ACHN (cell line): ENCODE results near the gene IWS1.
"Not testable (repeated sequence)": the region's sequence is repeated elsewhere in the genome, so short reads cannot be mapped to it uniquely, and the experiment has no call there.

ENCODE experiments used
- DNase-seq: peaks from one replicate; pipeline ENCODE4 v3.0.0-alpha.2; 2015
- in situ Hi-C: cut with HindIII; loops from 2 replicates; pipeline ENCODE4 v1.10.0; 2017; ENCODE audit warnings: low sequenced_read_pairs, low pct_ligation_motif_present, low pct_unique_long_range_greater_than_20kb

Gene IWS1

GRCh38 chr2:127535918-127536317, 9.6 kb upstream of the IWS1 start:
- no peak for DNase-seq
- in situ Hi-C loops: no loop called here

DNA sequence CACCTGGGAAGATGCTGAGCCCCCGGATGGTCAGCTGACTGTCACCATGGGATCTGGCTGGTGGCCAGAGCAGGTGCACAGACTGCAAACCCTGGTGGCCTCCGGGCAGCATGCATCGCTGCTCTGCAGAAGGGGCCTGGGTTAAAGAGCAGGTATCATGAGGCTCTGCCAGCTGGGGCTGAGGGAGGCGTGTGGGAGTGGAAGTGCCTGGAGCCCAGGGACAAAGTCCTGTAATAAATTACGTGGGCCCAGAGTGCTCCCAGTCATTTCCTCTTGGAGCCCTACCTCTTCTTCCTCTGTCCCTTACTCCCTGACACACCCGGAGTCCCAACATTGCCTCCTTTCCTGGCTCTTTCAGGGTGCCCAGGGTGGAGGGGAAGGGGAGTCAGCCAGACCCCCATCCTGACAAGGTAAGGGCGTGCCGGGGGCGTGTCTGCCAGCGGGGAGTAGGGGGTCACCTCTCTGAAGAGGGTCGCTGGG, 9.2 kb upstream of the IWS1 start, which contains the start of gene MYO7B:
Gene MYO7B (plus strand): TSS at position 262 of the 480 bp plus-strand sequence. CDS start 24,040 bp downstream, outside the sequence.
- no peak for DNase-seq
- in situ Hi-C loops: no loop called here

DNA sequence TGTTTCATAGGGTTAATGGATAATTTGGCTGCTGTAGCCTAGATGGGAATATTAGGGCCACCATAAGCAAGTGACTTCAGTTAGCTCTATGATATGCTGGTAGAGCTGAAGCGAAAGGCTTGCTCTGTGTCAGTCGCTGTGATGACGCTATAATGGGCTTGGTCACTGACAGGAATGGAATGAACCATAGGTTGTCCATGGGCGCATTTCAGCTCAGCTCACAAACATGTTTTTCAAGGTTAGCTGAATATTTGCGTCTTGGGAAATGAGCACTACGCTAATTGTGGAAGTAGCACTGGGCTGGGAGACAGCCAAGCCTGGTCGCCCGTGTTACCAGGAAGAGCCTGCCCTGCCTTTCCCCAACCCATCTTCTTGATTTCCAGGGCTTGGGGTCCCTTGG, 6.0 kb upstream of the IWS1 start:
- DNase-seq: no peak
- in situ Hi-C loops: no loop called here

DNA sequence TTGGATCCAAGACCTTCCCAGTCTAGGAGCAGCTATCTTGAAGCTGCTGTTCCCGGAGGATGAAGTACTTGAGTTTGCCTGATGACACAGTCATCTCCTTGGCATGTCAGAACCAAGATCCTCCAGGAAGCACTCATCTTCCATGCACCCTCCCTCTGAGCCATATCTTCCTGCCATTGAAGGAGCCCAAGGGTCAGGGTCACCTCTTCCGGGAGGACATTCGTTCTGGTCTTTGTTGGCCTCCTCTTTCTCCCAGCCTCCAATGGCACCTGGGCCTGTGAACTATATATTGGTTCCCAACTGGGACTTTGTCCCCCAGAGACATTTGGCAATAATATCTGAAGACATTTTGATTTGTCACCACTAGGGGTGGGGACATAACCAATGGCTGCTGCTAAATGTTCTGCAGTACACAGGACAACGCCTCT, 4.9 kb upstream of the IWS1 start:
- DNase-seq: peak; percentile 15
- in situ Hi-C loops: no loop called here

DNA sequence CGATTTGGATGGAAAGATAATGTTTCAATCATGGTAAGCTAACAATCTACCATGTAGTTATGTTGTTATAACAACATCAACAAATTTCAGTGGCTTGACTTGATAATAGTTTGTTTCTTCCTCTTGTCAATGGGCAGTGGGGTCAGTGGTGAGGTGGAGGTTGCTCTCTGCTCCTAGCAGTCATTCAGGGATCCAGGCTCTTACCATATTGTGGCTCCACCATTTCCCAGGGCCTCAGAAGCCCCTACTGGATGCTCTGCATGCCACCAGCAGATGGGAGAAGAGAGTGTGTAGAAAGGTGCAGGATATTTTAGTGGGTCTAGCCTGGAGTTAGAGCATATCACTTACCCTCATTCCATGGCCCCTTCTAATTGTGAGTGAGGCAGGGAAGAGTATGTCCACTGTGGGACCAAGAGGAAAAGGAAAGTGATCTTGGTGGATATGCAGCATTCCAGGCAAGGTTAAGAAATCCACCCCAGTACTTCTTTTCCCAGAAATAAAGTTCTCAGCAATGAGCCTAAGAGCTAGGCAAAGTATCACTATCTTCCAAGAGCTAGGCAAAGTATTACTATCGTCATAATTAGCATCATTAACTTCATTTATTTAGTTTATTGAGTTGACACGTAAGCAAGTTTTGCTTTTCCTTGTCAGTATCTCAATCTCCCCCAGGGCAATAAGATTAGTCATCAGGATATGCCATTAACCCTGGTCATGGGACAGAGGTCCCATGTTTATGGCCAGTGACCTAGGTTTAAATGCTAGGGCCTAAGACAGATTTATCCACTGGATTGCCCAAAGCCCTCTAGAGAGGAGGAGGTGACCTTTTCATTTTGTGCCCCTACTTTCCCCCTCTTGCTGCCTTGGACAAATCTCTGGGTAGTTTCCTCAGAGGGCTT, 4.2 kb upstream of the IWS1 start:
- DNase-seq: no peak
- in situ Hi-C loops: no loop called here

DNA sequence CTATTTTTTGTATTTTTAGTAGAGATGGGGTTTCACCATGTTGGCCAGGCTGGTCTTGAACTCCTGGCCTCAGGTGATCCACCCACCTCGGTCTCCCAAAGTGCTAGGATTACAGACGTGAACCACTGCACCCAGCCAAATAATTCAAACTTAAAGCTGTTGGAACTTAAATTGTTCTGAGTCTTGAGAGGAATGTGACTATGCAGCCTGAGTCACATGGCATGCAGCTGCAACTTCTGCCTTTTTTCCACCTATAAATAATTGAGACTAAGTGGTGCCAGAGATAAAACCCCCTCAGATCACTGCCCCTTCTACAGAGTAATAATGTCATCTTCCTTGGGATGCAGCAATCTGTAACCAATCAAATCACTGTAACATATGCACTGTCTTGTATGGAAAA, 3.1 kb upstream of the IWS1 start:
- in situ Hi-C loops, DNase-seq: not testable (repeated sequence)

GRCh38 chr2:127528487-127528886, 2.2 kb upstream of the IWS1 start:
- no peak for DNase-seq
- in situ Hi-C loops: no loop called here

DNA sequence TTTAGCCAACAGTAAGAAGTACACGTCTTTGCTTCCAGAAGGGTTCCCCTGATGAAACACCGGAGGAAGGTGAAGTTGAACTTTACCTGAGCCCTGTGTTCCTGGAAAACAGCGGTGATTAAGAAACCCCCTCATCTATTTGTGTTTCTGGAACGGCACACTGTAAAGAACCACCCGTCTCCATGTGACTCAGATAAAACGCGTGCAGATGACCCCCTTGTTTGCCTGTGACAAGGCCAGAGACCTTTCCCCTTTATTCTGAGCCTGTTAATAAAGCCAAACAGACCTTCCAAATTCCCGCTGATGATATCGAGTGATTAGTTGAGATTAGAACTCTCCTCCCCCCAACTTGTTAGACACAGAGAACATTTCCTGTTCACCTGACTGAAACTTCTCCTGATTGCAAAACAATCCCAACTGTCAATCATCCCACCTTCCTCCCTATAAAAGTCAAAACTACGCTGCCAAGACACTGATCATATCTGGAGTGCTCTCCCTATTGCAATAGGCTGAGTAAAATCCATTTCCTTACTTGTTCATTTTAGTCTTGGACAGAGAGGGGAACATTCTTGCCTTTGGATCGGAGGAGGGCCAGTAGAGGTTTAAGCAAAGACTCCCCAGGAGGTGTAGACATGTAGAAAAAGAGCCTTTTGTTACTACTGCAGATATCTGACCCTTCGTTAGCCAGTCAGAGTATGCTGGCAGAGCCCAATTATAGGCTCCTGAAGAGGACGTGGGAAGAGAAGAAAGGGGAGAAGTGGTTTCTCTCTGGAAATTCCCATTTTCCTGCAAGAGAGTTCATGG, 914 bp upstream of the IWS1 start:
- in situ Hi-C loops: no loop called here
- DNase-seq: peak; percentile 6

DNA sequence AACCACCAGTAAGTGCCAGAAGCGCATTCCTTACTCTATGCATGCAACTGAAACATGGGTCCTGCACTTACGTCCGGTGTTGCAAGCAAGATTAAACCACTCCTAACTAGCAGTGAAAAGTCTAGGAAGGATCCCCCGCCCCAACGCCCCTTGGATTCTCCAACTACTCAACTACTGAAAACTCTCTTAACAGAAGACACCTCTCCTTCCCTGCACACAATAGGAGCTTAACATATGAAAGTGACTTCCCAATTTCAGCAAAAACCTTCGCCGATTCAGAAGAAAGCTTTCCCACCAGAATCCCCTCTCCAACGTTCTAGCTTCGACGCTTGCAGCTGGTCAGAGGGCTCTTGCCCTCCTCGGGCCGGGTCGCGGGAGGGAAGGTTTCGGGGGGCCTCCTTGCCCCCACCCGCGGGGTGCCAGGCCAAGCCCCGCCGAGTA, 578 bp downstream of the IWS1 start:
- in situ Hi-C loops: no loop called here
- DNase-seq: peak; percentile 67

DNA sequence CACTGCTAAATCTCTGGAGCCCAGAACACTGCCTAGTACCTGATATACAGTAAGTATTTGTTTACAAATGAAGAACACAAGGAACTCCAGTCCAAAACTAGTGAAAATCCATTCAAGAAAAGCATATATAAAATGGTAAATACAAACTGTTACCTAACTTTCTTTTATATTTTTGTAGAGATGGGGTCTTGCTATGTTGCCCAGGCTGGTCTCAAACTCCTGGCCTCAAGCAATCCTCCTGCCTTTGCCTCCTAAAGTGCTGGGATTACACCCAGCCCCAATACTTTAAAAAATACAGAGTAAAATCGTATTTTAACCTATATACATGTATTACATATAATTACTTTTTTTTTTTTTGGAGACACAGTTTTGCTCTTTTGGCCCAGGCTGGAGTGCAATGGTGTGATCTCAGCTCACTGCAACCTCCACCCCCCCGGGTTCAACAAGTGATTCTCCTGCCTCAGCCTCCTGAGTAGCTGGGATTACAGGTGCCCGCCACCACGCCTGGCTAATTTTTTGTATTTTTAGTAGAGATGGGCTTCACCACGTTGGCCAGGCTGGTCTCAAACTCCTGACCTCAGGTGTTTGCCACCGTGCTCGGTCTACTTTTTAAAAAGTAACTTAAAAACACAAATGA, 2.0 kb downstream of the IWS1 start:
- in situ Hi-C loops, DNase-seq: not testable (repeated sequence)

- in situ Hi-C loops: no loop called here
These were observed 2.9 kb downstream of the IWS1 start for GRCh38 chr2:127523269-127523939.

DNA sequence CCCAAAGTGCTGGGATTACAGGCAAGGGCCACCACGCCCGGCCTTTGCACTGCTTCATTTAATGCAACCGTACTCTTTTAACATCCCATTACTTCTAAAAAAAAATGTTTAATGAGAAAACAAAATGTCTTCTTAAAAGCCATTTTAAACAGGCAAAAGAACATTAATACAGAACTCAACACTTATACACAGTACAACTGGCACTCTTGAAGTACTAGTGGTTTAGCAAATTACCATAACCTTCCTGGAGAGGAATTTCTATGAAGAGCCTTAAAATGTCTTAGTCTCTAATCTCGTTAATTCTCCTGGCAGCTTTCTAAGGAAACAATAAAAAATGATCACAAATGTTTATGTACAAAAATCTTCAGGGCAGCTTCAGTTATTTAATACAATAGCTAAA, 5.9 kb downstream of the IWS1 start:
- no peak for DNase-seq
- in situ Hi-C loops: no loop called here

More at GRCh38 chr2:127523269-127523939, 2.9 kb downstream of the IWS1 start:
- DNase-seq: no peak

DNA sequence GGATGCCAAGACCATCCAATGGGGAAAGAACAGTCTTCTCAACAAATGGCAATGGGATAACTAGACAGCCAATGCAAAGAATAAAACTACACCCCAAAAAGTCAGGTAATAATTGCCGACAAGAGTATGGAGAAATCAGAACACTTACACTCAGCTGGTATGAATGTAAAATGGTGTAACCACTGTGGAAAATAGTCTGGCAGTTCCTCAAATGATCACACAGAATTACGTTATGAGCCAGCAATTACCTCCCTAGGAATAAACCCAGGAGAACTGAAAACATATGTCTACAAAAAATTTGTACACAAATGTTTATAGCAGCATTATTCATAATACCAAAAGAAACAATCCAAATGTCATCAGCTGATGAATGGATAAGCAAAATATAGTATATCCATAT, 8.8 kb downstream of the IWS1 start:
- in situ Hi-C loops: no loop called here

DNA sequence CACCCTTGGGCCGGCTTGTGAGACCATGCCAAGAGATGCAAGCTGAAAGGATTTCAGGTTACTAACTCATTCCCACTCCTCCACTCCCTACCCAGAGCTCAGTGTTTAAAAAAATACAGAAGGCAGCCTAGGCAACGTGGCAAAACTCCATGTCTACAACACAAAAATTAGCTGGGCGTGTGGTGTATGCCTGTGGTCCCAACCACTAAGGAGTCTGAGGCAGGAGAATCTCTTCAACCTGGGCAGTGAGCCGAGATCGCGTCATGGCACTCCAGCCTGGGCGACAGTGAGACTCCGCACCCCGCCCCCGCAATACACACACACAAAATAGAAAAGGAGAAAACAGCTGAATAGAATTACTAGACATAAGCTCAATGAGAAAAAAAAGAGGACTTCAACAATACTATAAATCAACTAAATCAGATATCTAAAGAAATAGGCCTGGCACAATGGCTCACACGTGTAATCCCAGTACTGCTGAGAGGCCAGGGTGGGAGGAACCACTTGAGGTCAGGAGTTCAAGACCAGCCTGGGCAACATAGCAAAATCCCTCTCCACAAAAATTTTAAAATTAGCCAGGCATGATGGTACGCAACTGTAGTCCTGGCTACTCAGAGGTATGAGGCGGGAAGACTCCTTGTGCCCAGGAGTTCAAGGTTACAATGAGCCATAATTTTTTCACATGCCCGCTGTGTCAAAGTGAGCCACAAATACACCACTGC, 10.1 kb downstream of the IWS1 start:
- in situ Hi-C loops: no loop called here
- no peak for DNase-seq

More for the DNA sequence above, 8.8 kb downstream of the IWS1 start:
- DNase-seq: no peak

DNA sequence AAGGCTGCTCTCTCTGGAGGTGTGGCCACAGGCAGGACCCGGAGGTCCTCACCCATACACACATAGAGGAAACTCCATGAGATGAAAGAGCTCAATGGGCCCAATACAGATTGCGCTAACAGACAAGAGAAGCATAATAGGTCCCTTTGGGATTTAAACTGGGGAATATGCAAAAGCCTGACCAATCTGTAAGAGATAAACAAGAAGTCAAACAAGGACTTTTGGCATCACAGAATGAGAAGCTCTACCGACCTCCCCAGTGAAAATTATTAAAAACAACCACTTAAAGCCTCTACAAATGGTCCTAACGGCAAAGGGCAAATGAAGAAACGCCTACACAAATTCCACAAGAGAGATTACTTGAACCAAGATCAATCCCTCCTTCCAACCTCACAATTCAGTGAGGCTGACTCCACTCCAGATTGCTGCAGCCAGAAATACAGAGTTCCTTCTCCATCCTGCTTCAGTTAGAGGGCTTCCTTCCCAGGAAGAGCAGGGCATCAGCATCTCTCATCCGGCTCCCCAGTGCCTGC, 10.8 kb downstream of the IWS1 start:
- DNase-seq: no peak
- in situ Hi-C loops: no loop called here

DNA sequence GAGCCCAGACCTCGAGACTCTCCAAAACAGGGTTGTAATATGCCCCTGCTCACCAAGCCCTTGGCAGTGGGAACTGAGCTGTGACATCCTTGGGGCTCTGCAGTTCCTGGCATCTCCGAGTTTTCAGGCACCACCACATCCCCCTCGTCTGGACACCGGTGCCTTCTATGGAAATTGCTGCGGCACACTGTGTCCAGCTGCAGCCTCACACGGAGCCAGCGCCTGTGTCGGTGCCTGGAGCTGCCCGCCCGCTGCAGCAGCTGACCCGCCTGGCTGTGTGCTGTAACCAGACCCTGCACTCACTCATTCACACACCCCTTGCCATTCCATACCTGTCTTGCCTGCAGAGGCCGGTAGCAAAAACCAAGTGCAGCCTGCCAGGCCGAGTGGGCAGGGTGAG, 11.8 kb downstream of the IWS1 start:
- in situ Hi-C loops: no loop called here
- DNase-seq: no peak

DNA sequence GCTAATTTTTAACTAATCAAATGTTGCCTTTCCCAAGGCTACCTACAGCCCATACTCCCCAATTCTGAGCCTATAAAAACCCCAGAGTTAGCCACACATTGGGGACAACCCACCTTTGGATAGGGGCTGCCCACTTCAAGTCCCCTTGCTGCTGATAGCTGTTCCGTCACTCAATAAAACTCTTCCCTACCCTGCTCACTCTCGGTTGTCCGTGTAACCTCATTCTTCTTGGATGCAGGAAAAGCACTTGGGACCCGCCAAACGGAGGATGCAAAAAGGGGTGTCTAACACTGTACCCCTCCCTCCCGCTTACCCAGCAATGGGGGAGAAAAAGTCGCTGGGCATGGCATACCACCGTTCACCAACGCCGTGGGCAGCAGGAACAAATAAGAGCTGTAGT, 12.2 kb downstream of the IWS1 start:
- in situ Hi-C loops: no loop called here
- no peak for DNase-seq
